Right ventricle myocardium superior (tissue), 1 donor: ENCODE data around the gene C4orf36. TPM values are rescaled to one million over a fixed set of nuclear protein-coding genes. Genes with fewer than 3 reads are reported as not detected.
A peak's percentile ranks its signal among the peaks of the same experiment; 100 is the strongest.

Source experiments
- ATAC-seq: fragments of 200-7000 bp; cut with Tn5 transposase; one replicate; pipeline ENCODE4 v1.9.1; 2020; ENCODE audit warnings: mild to moderate bottlenecking; ENCODE audit not compliant: poor library complexity
- DNase-seq: peaks from one replicate; pipeline ENCODE4 v3.0.0-alpha.2; 2020
- intact Hi-C: fragments of 100-400 bp; cut with DNase I; formaldehyde crosslinking; loops from one replicate; pipeline ENCODE4 v1.11.2; 2022
- total RNA-seq: library from RNA; stranded (reverse); fragmentation: NEBNext Ultra II Directional; extraction: Animal tissue kit (Norgen Biotek cat#: 25700); gene quantifications from one replicate; pipeline ENCODE4 v1.2.1, GENCODE V29; 2021
- donor health status: DM: no; HTN: yes; CAD: no; lungs with severe emphysema.

C4orf36 gene
- total RNA-seq, 1 donor from 2014 or later: 0.59 TPM

GRCh38 chr4:86919561-86920223, 27.5 kb upstream of the C4orf36 start:
- ATAC-seq: no peak
- intact Hi-C loops: loop anchor here (5.0 kb wide), 1 partner anchor 318 kb away; no protein-coding TSS in a partner anchor
- DNase-seq: no peak

- ATAC-seq: no peak
- intact Hi-C loops: no loop called here
- no peak for DNase-seq
Observed at GRCh38 chr4:86918539-86919072, 26.4 kb upstream of the C4orf36 start.

DNA sequence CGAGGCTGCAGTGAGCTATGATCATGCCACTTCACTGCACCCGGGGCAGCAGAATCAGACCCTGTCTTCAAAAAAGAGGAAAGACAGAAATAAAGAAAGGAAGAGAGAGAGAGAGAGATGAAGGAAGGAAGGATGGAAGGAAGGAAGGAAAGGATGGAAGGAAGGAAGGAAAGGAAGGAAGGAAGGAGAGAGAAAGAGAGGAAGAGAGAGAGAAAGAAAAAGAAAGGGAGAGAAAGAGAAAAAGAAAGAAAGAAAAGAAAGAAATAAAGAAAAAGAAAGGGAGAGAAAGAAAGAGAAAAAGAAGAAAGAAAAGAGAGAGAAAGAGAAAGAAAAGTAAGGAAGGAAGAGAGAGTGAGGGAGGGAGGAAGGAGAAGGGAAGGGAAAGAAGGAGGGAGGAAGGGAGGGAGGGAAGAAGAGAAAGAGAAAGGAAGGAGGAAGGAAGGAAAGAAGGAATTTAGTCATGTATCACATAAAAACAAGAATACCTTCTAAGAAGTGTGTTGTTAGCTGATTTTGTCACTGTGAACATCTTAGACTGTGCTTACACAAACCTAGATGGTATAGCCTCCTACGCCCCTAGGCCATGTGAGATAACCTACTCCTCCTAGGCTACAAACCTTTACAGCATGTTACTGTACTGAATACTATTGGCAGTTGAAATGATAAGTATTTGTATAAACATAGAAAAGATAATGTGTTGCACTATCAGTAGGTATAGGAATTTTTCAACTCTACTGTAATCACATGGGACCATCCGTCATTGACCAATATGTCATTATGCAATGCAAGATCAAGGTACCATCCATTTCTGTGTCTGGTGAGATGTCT, 25.2 kb upstream of the C4orf36 start:
- no peak for DNase-seq
- no peak for ATAC-seq
- intact Hi-C loops: no loop called here

DNA sequence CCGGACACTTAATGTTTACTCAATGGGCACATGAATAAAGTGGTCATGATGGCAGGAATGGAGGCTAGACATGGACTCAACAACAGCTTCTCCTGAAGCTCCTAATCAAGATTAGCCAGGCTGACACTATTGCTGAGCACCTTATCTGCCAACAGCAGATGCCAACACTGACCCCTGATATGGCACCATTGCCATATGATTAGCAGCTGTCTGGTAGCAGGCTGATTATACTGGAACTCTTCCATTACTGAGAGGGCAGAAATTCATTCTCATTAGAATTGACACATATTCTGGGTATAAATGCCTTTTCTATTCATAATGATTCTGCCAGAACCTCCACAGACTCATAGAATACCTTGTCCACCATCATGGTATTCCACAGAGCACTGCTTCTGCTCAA, 24.2 kb upstream of the C4orf36 start:
- DNase-seq (no peak), ATAC-seq (no peak)
- intact Hi-C loops: no loop called here

DNA sequence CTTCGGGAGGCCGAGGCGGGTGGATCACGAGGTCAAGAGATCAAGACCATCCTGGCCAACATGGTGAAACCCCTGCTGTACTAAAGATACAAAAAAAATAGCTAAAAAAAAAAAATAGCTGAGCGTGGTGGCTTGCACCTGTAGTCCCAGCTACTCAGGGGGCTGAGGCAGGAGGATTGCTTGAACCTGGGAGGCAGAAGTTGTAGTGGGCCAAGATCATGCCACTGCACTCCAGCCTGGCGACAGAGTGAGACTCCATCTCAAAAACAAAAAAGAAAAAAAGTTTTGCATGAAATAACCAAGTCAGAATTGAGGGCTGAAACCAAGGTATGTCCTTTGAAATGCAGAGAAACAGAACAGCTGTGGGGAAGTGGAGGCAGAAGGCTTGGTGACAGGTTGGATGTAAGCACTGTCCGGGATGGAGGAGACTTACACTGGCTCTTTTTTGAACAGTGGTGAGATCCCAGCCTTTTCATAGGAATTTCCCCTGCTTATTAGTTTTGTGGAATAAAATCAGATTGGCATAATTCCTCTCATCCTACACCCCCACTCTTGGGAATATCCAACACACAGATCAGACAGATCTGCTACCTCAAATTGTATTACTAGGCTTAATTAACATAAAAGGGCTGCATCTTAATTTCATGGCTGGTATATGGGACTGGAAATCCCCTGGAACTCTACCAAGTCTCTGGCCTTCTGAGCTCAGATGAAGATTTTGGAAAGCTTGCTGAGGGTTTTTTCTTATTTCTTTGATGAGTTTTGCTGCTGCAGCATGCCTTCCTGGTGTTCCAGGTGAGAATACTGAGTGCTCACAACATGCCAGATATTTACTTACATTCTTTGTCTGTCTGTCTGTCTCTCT, 18.8 kb upstream of the C4orf36 start:
- ATAC-seq: no peak
- intact Hi-C loops: no loop called here
- no peak for DNase-seq

DNA sequence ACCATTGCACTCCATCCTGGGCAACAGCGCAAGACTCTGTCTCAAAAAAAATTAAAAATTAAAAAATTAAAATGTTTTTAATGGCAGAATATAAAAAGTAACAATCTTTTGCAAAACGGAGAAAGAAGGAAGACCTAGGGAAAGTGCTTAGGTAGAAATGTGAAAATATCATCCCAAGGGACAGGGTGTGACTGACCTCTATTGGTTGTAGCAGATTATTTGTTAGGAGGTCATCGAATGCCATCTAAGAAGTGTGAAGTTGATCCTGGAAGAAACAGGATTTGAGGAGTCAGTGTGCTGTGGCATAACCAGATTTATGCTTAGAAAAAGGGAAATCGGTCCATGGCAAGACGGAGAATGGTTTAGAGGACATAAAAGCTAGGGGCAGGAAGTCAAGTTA, 18.1 kb upstream of the C4orf36 start:
- DNase-seq: no peak
- intact Hi-C loops: no loop called here

GRCh38 chr4:86909546-86910295, 17.5 kb upstream of the C4orf36 start:
- DNase-seq: no peak
- peak; percentile 34 for ATAC-seq
- intact Hi-C loops: no loop called here

More for the DNA sequence above, 18.1 kb upstream of the C4orf36 start:
- peak; percentile 19 for ATAC-seq

- intact Hi-C loops: no loop called here
- DNase-seq (no peak), ATAC-seq (no peak)
Observed at GRCh38 chr4:86908251-86908657, 16.0 kb upstream of the C4orf36 start.

- DNase-seq (no peak), ATAC-seq (no peak)
- intact Hi-C loops: no loop called here
Observed at GRCh38 chr4:86901864-86902263, 9.6 kb upstream of the C4orf36 start.

DNA sequence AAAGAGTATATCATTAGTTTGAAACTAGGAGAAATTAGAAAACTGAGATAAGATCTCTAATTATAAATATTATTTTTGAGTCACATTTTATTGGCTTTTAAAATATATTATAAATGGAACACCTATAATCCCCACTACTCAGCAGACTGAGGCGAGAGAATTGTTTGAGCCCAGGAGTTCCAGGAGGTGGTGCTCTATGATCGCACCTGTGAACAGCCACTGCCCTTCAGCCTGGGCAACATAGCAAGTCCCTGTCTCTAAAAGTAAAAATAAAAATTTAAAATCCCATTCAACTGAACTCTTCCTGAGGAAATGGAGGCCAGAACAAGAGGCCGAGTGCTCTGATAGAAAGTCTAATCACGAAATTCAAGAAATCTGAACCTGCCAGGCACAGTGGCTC, 6.3 kb upstream of the C4orf36 start:
- intact Hi-C loops: loop anchor here (5.0 kb wide), 1 partner anchor 401 kb away; no protein-coding TSS in a partner anchor

GRCh38 chr4:86896596-86896995, 4.4 kb upstream of the C4orf36 start:
- intact Hi-C loops: loop anchor here (5.0 kb wide), 1 partner anchor 399 kb away; no protein-coding TSS in a partner anchor
- DNase-seq (no peak), ATAC-seq (no peak)

More for the DNA sequence above, 6.3 kb upstream of the C4orf36 start:
- DNase-seq (no peak), ATAC-seq (no peak)

DNA sequence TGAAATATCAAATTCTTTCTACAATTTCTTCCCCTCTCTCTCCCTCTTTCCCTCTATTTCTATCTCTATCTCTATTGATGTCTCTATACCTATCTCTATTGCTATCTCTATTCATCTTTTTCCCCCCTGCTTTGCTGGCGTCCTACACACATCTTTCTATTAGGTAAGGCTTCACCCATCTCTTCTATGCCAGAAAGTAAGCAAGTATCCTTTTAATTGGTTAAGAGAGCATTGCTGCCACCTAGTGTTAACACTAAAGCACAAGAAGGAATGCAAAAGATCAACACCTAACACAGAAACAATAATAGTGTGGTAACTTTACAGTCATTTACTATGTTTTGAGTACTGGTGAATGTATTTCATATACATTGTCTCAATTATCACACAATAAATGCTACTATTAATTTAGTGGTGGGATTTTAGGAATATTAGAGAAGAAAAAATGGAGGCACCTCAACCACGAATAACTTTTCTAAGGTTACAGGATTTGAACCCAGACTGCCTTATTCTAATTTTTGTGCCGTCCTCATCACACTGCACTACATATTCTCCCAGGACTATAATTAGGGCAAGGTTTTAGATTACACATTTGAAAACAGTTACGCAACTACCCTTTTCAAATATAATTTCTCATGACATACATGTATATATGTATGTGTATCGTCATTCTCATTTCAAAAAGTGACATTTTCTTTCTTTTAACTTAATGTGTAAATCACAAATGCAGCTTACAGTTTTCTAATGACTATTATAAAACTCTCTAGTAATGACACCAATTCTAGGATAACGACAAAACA, 3.7 kb upstream of the C4orf36 start:
- ATAC-seq: peak; percentile 52
- no peak for DNase-seq
- intact Hi-C loops: loop anchor here (5.0 kb wide), 1 partner anchor 399 kb away; no protein-coding TSS in a partner anchor

GRCh38 chr4:86894455-86894854, 2.2 kb upstream of the C4orf36 start:
- ATAC-seq (no peak), DNase-seq (no peak)
- intact Hi-C loops: no loop called here

- intact Hi-C loops: no loop called here
- DNase-seq (no peak), ATAC-seq (no peak)
Observed at GRCh38 chr4:86893136-86893535, 914 bp upstream of the C4orf36 start.

GRCh38 chr4:86892636-86892960, 376 bp upstream of the C4orf36 start:
- intact Hi-C loops: no loop called here
- ATAC-seq (no peak), DNase-seq (no peak)

DNA sequence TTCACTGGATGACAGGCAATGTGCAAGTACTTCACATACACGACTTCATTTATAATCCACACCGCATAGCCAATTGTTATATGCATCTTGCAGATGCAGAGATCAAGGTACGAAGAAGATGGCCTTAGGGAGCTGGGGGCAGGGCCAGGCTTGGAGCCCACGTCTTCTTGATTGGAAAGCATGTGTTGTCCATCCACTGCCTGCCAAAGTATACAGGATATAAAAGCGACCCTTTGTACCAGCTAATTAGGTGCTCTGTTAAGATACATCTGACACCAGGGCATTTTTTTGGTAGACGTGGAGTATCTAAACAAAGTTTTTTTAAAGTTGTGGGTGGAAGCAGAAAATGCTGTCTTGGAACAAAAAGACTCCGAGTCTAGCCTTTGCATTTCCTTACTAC, 1.4 kb downstream of the C4orf36 start:
- no peak for DNase-seq
- ATAC-seq: no peak
- intact Hi-C loops: no loop called here

- ATAC-seq (no peak), DNase-seq (no peak)
- intact Hi-C loops: no loop called here
Observed at GRCh38 chr4:86879641-86880040, 12.6 kb downstream of the C4orf36 start.

- ATAC-seq: no peak
- no peak for DNase-seq
- intact Hi-C loops: no loop called here
Observed at GRCh38 chr4:86878640-86879039, 13.6 kb downstream of the C4orf36 start.
